SK-N-SH treated with all-trans-retinoic acid at 6 μM for 48 hours (cell line): Measurements from ENCODE around the gene C2orf81.

Experiments used
- ATAC-seq: fragments of 200-7000 bp; cut with Tn5 transposase; 3 replicates; pipeline ENCODE4 v1.9.1; 2020; ENCODE audit warnings: mild to moderate bottlenecking, moderate library complexity
- ARNTL ChIP-seq: fragments of 450-650 bp; formaldehyde crosslinking; IDR thresholded peaks from 2 replicates; pipeline ENCODE4 v1.5.0; 2020; ENCODE audit warnings: low read depth, mild to moderate bottlenecking, moderate library complexity, borderline replicate concordance
- BACH2 ChIP-seq: fragments of 250-450 bp; sonication (Bioruptor Pico); IDR thresholded peaks from 2 replicates; pipeline ENCODE4 v1.9.0; 2021; ENCODE audit warnings: mild to moderate bottlenecking, borderline replicate concordance
- CREB5 ChIP-seq: fragments of 250-450 bp; sonication (Bioruptor Pico); IDR thresholded peaks from 2 replicates; pipeline ENCODE4 v1.5.1; 2020; ENCODE audit warnings: low read depth, mild to moderate bottlenecking, moderate library complexity
- CSDC2 ChIP-seq: fragments of 250-450 bp; sonication (Bioruptor Pico); IDR thresholded peaks from 2 replicates; pipeline ENCODE4 v1.5.0; 2020; ENCODE audit warnings: mild to moderate bottlenecking, moderate library complexity
- CSRNP3 ChIP-seq: fragments of 250-450 bp; sonication (Bioruptor Pico); IDR thresholded peaks from 2 replicates; pipeline ENCODE4 v1.5.1; 2021; ENCODE audit warnings: mild to moderate bottlenecking, moderate library complexity
- ESRRG ChIP-seq: fragments of 250-450 bp; sonication (Bioruptor Pico); IDR thresholded peaks from 2 replicates; pipeline ENCODE4 v1.6.1; 2021; ENCODE audit warnings: mild to moderate bottlenecking
- GLIS3 ChIP-seq: fragments of 250-450 bp; sonication (Bioruptor Pico); IDR thresholded peaks from 2 replicates; pipeline ENCODE4 v1.5.0; 2020; ENCODE audit warnings: mild to moderate bottlenecking, moderate library complexity
- ISL1 ChIP-seq: fragments of 250-450 bp; sonication (Bioruptor Pico); IDR thresholded peaks from 2 replicates; pipeline ENCODE4 v2.1.2; 2022; ENCODE audit warnings: mild to moderate bottlenecking, moderate library complexity
- OSR1 ChIP-seq: fragments of 250-450 bp; sonication (Bioruptor Pico); IDR thresholded peaks from 2 replicates; pipeline ENCODE4 v1.8.0; 2022; ENCODE audit warnings: moderate library complexity, mild to moderate bottlenecking, inconsistent platforms
- PATZ1 ChIP-seq: fragments of 250-450 bp; sonication (Bioruptor Pico); IDR thresholded peaks from 2 replicates; pipeline ENCODE4 v1.8.0; 2020; ENCODE audit warnings: mild to moderate bottlenecking, moderate library complexity, borderline replicate concordance
- PPARA ChIP-seq: fragments of 250-450 bp; sonication (Bioruptor Pico); IDR thresholded peaks from 2 replicates; pipeline ENCODE4 v1.5.0; 2020; ENCODE audit warnings: mild to moderate bottlenecking, borderline replicate concordance
- RARB ChIP-seq: fragments of 250-450 bp; sonication (Bioruptor Pico); IDR thresholded peaks from 2 replicates; pipeline ENCODE4 v1.8.0; 2021; ENCODE audit warnings: mild to moderate bottlenecking, moderate library complexity
- SNAI2 ChIP-seq: fragments of 250-450 bp; sonication (Bioruptor Pico); IDR thresholded peaks from 2 replicates; pipeline ENCODE4 v1.5.0; 2020; ENCODE audit warnings: mild to moderate bottlenecking, moderate library complexity
- TCF4 ChIP-seq: fragments of 250-450 bp; sonication (Bioruptor Pico); IDR thresholded peaks from 2 replicates; pipeline ENCODE4 v1.8.0; 2021; ENCODE audit warnings: mild to moderate bottlenecking, moderate library complexity, borderline replicate concordance
- TOX ChIP-seq: fragments of 250-450 bp; sonication (Bioruptor Pico); IDR thresholded peaks from 2 replicates; pipeline ENCODE4 v1.8.0; 2021; ENCODE audit warnings: mild to moderate bottlenecking, moderate library complexity, borderline replicate concordance
- TSHZ2 ChIP-seq: fragments of 250-450 bp; sonication (Bioruptor Pico); IDR thresholded peaks from 2 replicates; pipeline ENCODE4 v1.5.0; 2020; ENCODE audit warnings: mild to moderate bottlenecking, moderate library complexity
- ZC3H10 ChIP-seq: fragments of 250-450 bp; sonication (Bioruptor Pico); IDR thresholded peaks from 2 replicates; pipeline ENCODE4 v1.5.1; 2021; ENCODE audit warnings: mild to moderate bottlenecking, moderate library complexity
- ZFP30 ChIP-seq: fragments of 450-650 bp; formaldehyde crosslinking; IDR thresholded peaks from 2 replicates; pipeline ENCODE4 v1.5.0; 2022; ENCODE audit warnings: mild to moderate bottlenecking, moderate library complexity
- ZNF565 ChIP-seq: fragments of 450-650 bp; formaldehyde crosslinking; conservative IDR thresholded peaks from 2 replicates; pipeline ENCODE4 v1.5.0; 2020; ENCODE audit warnings: low read depth, mild to moderate bottlenecking, moderate library complexity
- ZNF70 ChIP-seq: fragments of 450-650 bp; formaldehyde crosslinking; IDR thresholded peaks from 2 replicates; pipeline ENCODE4 v1.5.0; 2020; ENCODE audit warnings: mild to moderate bottlenecking, moderate library complexity
- ZNF8 ChIP-seq: fragments of 450-650 bp; formaldehyde crosslinking; IDR thresholded peaks from 2 replicates; pipeline ENCODE4 v1.5.0; 2020; ENCODE audit warnings: mild to moderate bottlenecking, moderate library complexity

The C2orf81 gene

GRCh38 chr2:74407682-74408081 is 13.7 kb downstream of the C2orf81 start:
- TF ChIP-seq SNAI2 (CRISPR knock-in tag) = no peak
- TF ChIP-seq PPARA = no peak
- TF ChIP-seq ZC3H10 (CRISPR knock-in tag) = no peak
- no peak for TF ChIP-seq TCF4 (CRISPR knock-in tag)
- no peak for TF ChIP-seq OSR1 (CRISPR knock-in tag)
- no peak for TF ChIP-seq ZNF565
- TF ChIP-seq ISL1 (CRISPR knock-in tag) = no peak
- TF ChIP-seq ZNF8 (CRISPR knock-in tag) = no peak
- TF ChIP-seq TSHZ2 (CRISPR knock-in tag) = no peak
- TF ChIP-seq CSRNP3 (CRISPR knock-in tag) = no peak
- no peak for TF ChIP-seq BACH2 (CRISPR knock-in tag)
- no peak for TF ChIP-seq GLIS3
- no peak for TF ChIP-seq ESRRG (CRISPR knock-in tag)
- TF ChIP-seq ZNF70 (CRISPR knock-in tag) = no peak
- TF ChIP-seq TOX (CRISPR knock-in tag) = no peak
- no peak for TF ChIP-seq PATZ1 (CRISPR knock-in tag)
- ATAC-seq = no peak

- TF ChIP-seq CSDC2 (CRISPR knock-in tag) (no peak), ESRRG (CRISPR knock-in tag) (no peak), CREB5 (no peak), ARNTL (CRISPR knock-in tag) (no peak), PATZ1 (CRISPR knock-in tag) (no peak), RARB (CRISPR knock-in tag) (no peak), ZFP30 (CRISPR knock-in tag) (no peak), CSRNP3 (CRISPR knock-in tag) (no peak)
- TF ChIP-seq, all 23 proteins: peak for 0
- ATAC-seq = peak; percentile 62
Observed at GRCh38 chr2:74406035-74406434, 15.4 kb downstream of the C2orf81 start.

GRCh38 chr2:74401891-74402290 is 19.5 kb downstream of the C2orf81 start:
- ATAC-seq = no peak
- no peak for TF ChIP-seq PATZ1 (CRISPR knock-in tag)
- no peak for TF ChIP-seq ZNF70 (CRISPR knock-in tag)
- no peak for TF ChIP-seq SNAI2 (CRISPR knock-in tag)
- no peak for TF ChIP-seq TSHZ2 (CRISPR knock-in tag)
- no peak for TF ChIP-seq ESRRG (CRISPR knock-in tag)
- no peak for TF ChIP-seq BACH2 (CRISPR knock-in tag)
- TF ChIP-seq ISL1 (CRISPR knock-in tag) = no peak
- TF ChIP-seq GLIS3 = no peak
- TF ChIP-seq CSDC2 (CRISPR knock-in tag) = no peak
- no peak for TF ChIP-seq ARNTL (CRISPR knock-in tag)
